Hematopoietic multipotent progenitor cell (in vitro differentiated cells): Measurements from ENCODE around the gene TMEM190. TPM values are rescaled to one million over a fixed set of nuclear protein-coding genes. Genes with fewer than 3 reads are reported as not detected.
"Not testable (repeated sequence)": the region's sequence is repeated elsewhere in the genome, so short reads cannot be mapped to it uniquely, and the experiment has no call there.

Source experiments
- DNase-seq, 3 donors: peaks; one replicate each; pipeline ENCODE4 v3.0.0-alpha.2; 2011 to 2015; ENCODE audit warnings: low read depth in 2 of 3, low spot score in 2 of 3
- total RNA-seq: library from RNA; depleted of rRNA; stranded (reverse); fragments of >200 nt; gene quantifications from one replicate; pipeline ENCODE4 v1.2.3, GENCODE V29; 2012

Gene TMEM190
- not detected for total RNA-seq

GRCh38 chr19:55376241-55376933 lies at the start of gene TMEM190:
TSS of gene TMEM190 (plus strand) at chr19:55376826. CDS start at chr19:55376854, 28 bp downstream.
- DNase-seq: no peak

- peak in 1 of 3 donors; percentile 38 for DNase-seq
These were observed 47.8 kb upstream of the TMEM190 start for GRCh38 chr19:55328774-55329318.

- DNase-seq: not testable (repeated sequence)
These were observed 46.8 kb upstream of the TMEM190 start for GRCh38 chr19:55329791-55330190.

GRCh38 chr19:55333870-55334269 lies 42.8 kb upstream of the TMEM190 start:
- DNase-seq: no peak

- DNase-seq: no peak
These were observed 40.5 kb upstream of the TMEM190 start for GRCh38 chr19:55336101-55336500.

GRCh38 chr19:55339105-55339888 lies 37.3 kb upstream of the TMEM190 start, which contains the start of gene KMT5C:
TSS of gene KMT5C (plus strand) at chr19:55339876. CDS start at chr19:55341937, 2,061 bp downstream.
- DNase-seq: peak; percentile 99 to 100 (median 100)

GRCh38 chr19:55339889-55340783 lies 36.5 kb upstream of the TMEM190 start:
- DNase-seq: no peak

GRCh38 chr19:55340784-55341147 lies 35.9 kb upstream of the TMEM190 start:
- DNase-seq: peak in 1 of 3 donors; percentile 38

- peak in 1 of 3 donors; percentile 48 for DNase-seq
These were observed 35.4 kb upstream of the TMEM190 start for GRCh38 chr19:55341171-55341588.

GRCh38 chr19:55341595-55342531 lies 34.8 kb upstream of the TMEM190 start:
- no peak for DNase-seq

GRCh38 chr19:55344444-55344843 lies 32.2 kb upstream of the TMEM190 start:
- no peak for DNase-seq

- DNase-seq: no peak
These were observed 31.4 kb upstream of the TMEM190 start for GRCh38 chr19:55345101-55345817.

- DNase-seq: no peak
These were observed 30.6 kb upstream of the TMEM190 start for GRCh38 chr19:55345818-55346724.

- no peak for DNase-seq
These were observed 29.7 kb upstream of the TMEM190 start for GRCh38 chr19:55346725-55347441.

GRCh38 chr19:55347442-55348009 lies 29.1 kb upstream of the TMEM190 start:
- no peak for DNase-seq

- DNase-seq: no peak
These were observed 28.1 kb upstream of the TMEM190 start for GRCh38 chr19:55348317-55349034.
